Measurements from ENCODE around the gene FGD6. TPM values are rescaled to one million over a fixed set of nuclear protein-coding genes. Genes with fewer than 3 reads are reported as not detected.
"Not testable (repeated sequence)": the region's sequence is repeated elsewhere in the genome, so short reads cannot be mapped to it uniquely, and the experiment has no call there.

Gene FGD6
- total RNA-seq, 1 experiment from 2014 or later, result 25.1 TPM

- Mint-ChIP-seq H3K4me1 (ENCODE audit: insufficient read depth, unreplicated experiment) (peaks cover 7% of the 10 kb centered on the region), H3K4me3 (ENCODE audit: unreplicated experiment) (no peak overlapping the region), H3K27ac (ENCODE audit: low read depth, unreplicated experiment) (no peak overlapping the region), H3K27me3 (ENCODE audit: insufficient read depth, unreplicated experiment) (no peaks in the 10 kb centered on the region), H3K9me3 (ENCODE audit: unreplicated experiment) (no peaks in the 10 kb centered on the region), H3K36me3 (ENCODE audit: insufficient read depth, unreplicated experiment) (peaks cover 39% of the 10 kb centered on the region)
- TF ChIP-seq, protein P1, sequence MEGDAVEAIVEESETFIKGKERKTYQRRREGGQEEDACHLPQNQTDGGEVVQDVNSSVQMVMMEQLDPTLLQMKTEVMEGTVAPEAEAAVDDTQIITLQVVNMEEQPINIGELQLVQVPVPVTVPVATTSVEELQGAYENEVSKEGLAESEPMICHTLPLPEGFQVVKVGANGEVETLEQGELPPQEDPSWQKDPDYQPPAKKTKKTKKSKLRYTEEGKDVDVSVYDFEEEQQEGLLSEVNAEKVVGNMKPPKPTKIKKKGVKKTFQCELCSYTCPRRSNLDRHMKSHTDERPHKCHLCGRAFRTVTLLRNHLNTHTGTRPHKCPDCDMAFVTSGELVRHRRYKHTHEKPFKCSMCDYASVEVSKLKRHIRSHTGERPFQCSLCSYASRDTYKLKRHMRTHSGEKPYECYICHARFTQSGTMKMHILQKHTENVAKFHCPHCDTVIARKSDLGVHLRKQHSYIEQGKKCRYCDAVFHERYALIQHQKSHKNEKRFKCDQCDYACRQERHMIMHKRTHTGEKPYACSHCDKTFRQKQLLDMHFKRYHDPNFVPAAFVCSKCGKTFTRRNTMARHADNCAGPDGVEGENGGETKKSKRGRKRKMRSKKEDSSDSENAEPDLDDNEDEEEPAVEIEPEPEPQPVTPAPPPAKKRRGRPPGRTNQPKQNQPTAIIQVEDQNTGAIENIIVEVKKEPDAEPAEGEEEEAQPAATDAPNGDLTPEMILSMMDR (IDR thresholded peaks at IDR 0.05; ENCODE audit: unreplicated experiment), result no peak
- no peak for DNase-seq (ENCODE audit: unreplicated experiment)
- ChIA-PET CTCF (interaction anchor here (0.6 kb wide), 1 partner anchor 1216 kb away, joined by 3 read pairs; no protein-coding TSS in a partner anchor), POLR2A (interaction anchor here (0.9 to 1.2 kb wide), 4 partner anchors 17 to 233 kb away, joined by 3 to 5 read pairs (median 3); partner anchors contain the start of genes FGD6, METAP2 and VEZT)
- BruUV-seq (replicated peaks), result no TSS peak
- intact Hi-C loops (cut with micrococcal nuclease), result no loop called here
Observed at GRCh38 chr12:95240556-95240955, 23.3 kb upstream of the FGD6 start.

DNA sequence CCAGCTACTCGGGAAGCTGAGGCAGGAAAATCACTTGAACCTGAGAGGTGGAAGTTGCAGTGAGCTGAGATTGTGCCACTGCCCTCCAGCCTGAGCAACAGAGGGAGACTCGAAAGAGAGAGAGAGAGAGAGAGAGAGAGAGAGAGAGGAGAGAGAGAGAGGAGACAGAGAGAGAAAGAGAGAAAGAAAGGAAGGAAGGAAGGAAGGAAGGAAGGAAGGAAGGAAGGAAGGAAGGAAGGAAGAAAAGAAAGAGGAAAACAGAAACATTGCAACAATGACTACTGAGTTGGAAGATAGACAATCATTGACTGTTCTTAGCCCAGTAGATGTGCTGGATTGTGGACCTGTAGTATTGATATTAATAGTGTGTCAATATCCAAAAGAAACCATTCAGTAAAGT is 22.6 kb upstream of the FGD6 start:
- CTCF ChIA-PET; H3K4me1 Mint-ChIP-seq (ENCODE audit: insufficient read depth, unreplicated experiment); H3K27me3 Mint-ChIP-seq (ENCODE audit: insufficient read depth, unreplicated experiment); intact Hi-C loops (cut with micrococcal nuclease); DNase-seq (ENCODE audit: unreplicated experiment); H3K9me3 Mint-ChIP-seq (ENCODE audit: unreplicated experiment); BruUV-seq (replicated peaks); H3K4me3 Mint-ChIP-seq (ENCODE audit: unreplicated experiment): not testable (repeated sequence)
- POLR2A ChIA-PET, result interaction anchor here (1.0 to 1.2 kb wide), 3 partner anchors 16 to 86 kb away, joined by 3 read pairs; no protein-coding TSS in a partner anchor
- peaks cover 38% of the 10 kb centered on the region for H3K36me3 Mint-ChIP-seq (ENCODE audit: insufficient read depth, unreplicated experiment)
- H3K27ac Mint-ChIP-seq (ENCODE audit: low read depth, unreplicated experiment), result peak overlapping the region; percentile 32

DNA sequence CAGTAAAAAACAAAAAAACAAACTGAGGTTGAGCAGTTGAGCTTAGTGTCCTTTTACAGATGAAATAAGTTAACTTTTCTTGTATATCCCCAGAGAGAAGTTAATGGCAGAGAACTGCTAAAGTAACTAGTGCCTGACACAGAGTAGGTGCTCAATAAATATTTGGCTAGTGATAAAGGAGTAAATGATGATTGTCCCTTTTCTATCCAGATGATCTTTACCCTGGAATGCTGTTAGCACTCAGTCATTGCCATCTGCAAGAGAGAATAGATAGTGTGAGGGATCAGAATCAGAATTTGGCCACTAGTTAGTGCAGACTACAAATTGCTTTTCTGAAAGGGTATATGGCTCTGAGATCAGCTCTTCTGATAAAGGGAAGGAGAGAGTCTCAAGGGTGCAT is 21.9 kb upstream of the FGD6 start:
- Mint-ChIP-seq H3K27me3 (ENCODE audit: insufficient read depth, unreplicated experiment) (no peaks in the 10 kb centered on the region), H3K4me1 (ENCODE audit: insufficient read depth, unreplicated experiment) (peaks cover 7% of the 10 kb centered on the region), H3K36me3 (ENCODE audit: insufficient read depth, unreplicated experiment) (peaks cover 38% of the 10 kb centered on the region), H3K27ac (ENCODE audit: low read depth, unreplicated experiment) (peak overlapping the region; percentile 32), H3K9me3 (ENCODE audit: unreplicated experiment) (no peaks in the 10 kb centered on the region), H3K4me3 (ENCODE audit: unreplicated experiment) (no peak overlapping the region)
- BruUV-seq (replicated peaks), result no TSS peak
- DNase-seq (ENCODE audit: unreplicated experiment), result no peak
- intact Hi-C loops (cut with micrococcal nuclease), result no loop called here
- ChIA-PET CTCF (interaction anchor here (0.7 kb wide), 1 partner anchor 46 kb away, joined by 3 read pairs; no protein-coding TSS in a partner anchor), POLR2A (interaction anchor here (0.7 to 1.2 kb wide), 3 partner anchors 20 to 122 kb away, joined by 3 read pairs; no protein-coding TSS in a partner anchor)
- TF ChIP-seq, protein P1 (IDR thresholded peaks at IDR 0.05; ENCODE audit: unreplicated experiment), result no peak

- Mint-ChIP-seq H3K4me3 (ENCODE audit: unreplicated experiment) (no peak overlapping the region), H3K27ac (ENCODE audit: low read depth, unreplicated experiment) (no peak overlapping the region), H3K9me3 (ENCODE audit: unreplicated experiment) (no peaks in the 10 kb centered on the region), H3K36me3 (ENCODE audit: insufficient read depth, unreplicated experiment) (peaks cover 32% of the 10 kb centered on the region), H3K4me1 (ENCODE audit: insufficient read depth, unreplicated experiment) (peaks cover 7% of the 10 kb centered on the region), H3K27me3 (ENCODE audit: insufficient read depth, unreplicated experiment) (no peaks in the 10 kb centered on the region)
- CTCF ChIA-PET, result no interaction called here
- DNase-seq (ENCODE audit: unreplicated experiment), result no peak
- intact Hi-C loops (cut with micrococcal nuclease), result no loop called here
- POLR2A ChIA-PET, result interaction anchor here (0.7 to 1.1 kb wide), 4 partner anchors 12 to 255 kb away, joined by 3 read pairs; no protein-coding TSS in a partner anchor
- TF ChIP-seq, protein P1 (IDR thresholded peaks at IDR 0.05; ENCODE audit: unreplicated experiment), result no peak
- no TSS peak for BruUV-seq (replicated peaks)
Observed at GRCh38 chr12:95238150-95238549, 20.9 kb upstream of the FGD6 start.
